Heart left ventricle (tissue), 13 donors: Measurements from ENCODE around the gene LRP5.

Experiments used
- POLR2A ChIP-seq, 2 donors: fragments of 450-650 bp; IDR thresholded peaks; one replicate each; pipeline ENCODE4 v1.6.1; 2017; ENCODE audit warnings: antibody characterized with exemption in 2 of 2, mild to moderate bottlenecking in 2 of 2, moderate library complexity in 2 of 2
- TF ChIP-seq, protein P1 (sequence below), 12 donors: fragments of 200-600 bp; sonication (generic) in 4 of 12; IDR thresholded peaks; one replicate each; pipeline versions ENCODE4 v1.5.0 to v1.8.0; 2018 to 2022; ENCODE audit warnings: antibody characterized with exemption in 12 of 12, mild to moderate bottlenecking in 5 of 12
- donor health status: ischemic (EF 13 %, LVEDD 7.1; RV severe dilation, severe dysfunction).
- donor health status: DM: no; HTN: yes; CAD: no.
- donor health status: DM: no; HTN: no; CAD: no.
- donor health status: ischemic (EF 25% LVEDD 6.9; RV normal size, moderate dysfunction).
- donor health status: ischemic (EF 25% LVEDD 5.7; RV mildly dilated, moderate dysfunction).
- donor health status: ischemic (EF 35%, LVEDD 5.7; RV mildly dilated, moderate dysfunction).
- donor health status: nonischemic (EF 11% LVEDD 7.7; RV severe dilation, severe dysfunction).
- donor health status: DM: yes; HTN: yes; CAD: no.
- donor health status: PGD.
- donor health status: ischemic (EF 29% LVEDD 5.4; RV normal size, mild dysfunction).
- donor health status: nonischemic (EF 23%, LVEDD 6.1; RV moderate dilation, normal function).

GRCh38 chr11:68266936-68267880 lies 45.2 kb upstream of the LRP5 start:
- TF ChIP-seq, protein P1, sequence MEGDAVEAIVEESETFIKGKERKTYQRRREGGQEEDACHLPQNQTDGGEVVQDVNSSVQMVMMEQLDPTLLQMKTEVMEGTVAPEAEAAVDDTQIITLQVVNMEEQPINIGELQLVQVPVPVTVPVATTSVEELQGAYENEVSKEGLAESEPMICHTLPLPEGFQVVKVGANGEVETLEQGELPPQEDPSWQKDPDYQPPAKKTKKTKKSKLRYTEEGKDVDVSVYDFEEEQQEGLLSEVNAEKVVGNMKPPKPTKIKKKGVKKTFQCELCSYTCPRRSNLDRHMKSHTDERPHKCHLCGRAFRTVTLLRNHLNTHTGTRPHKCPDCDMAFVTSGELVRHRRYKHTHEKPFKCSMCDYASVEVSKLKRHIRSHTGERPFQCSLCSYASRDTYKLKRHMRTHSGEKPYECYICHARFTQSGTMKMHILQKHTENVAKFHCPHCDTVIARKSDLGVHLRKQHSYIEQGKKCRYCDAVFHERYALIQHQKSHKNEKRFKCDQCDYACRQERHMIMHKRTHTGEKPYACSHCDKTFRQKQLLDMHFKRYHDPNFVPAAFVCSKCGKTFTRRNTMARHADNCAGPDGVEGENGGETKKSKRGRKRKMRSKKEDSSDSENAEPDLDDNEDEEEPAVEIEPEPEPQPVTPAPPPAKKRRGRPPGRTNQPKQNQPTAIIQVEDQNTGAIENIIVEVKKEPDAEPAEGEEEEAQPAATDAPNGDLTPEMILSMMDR (IDR thresholded peaks at IDR 0.05), result no peak
- TF ChIP-seq POLR2A (IDR thresholded peaks at IDR 0.05), result no peak
